ENCODE measurements around the gene ERC2. TPM values are rescaled to one million over a fixed set of nuclear protein-coding genes. Genes with fewer than 3 reads are reported as not detected.

The ERC2 gene
- total RNA-seq, 1 donor from 2014 or later, result 7.4 TPM

DNA sequence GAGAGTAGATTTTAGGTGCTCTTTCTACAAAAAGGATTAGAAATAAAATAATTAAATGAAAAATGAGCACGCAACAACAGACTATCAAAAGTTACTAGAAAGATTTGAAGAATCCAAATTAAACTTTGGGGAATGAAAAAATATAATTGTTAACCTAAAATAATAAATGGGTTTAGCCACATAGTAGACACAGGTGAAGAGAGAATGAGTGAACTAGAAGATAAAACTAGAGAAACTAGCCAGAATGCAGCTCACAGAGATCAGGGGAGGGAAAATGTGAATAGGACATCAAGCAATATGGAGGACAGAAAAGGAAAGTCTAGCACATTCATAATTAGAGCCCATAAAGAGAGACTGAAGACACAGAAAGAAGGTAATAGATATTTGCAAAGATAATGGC, 670.5 kb downstream of the ERC2 start:
- no peaks in the 10 kb centered on the region for H3K27me3 Mint-ChIP-seq (ENCODE audit: low read depth, unreplicated experiment)

DNA sequence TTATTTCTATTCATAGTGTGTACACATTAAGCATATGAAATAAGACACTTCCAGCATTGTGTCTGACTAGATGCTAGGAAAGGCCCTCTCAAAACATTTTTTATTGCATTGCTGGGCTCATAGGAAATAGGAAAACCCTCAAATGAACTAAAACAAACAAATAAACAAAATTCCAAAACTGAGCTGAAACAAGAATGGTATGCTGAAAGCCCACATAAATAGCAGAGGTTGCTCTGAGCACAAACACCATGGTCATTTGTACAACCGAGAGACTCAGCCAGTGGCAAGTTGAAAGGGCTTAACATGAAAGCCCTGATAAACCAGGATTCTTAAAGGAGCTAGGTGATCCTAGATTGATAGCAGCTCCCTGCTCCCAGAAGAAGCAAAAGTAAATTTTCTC, 671.2 kb downstream of the ERC2 start:
- Histone ChIP-seq H2AFZ (ENCODE audit: low read depth, low read length) (no peak overlapping the region), H3K9ac (ENCODE audit: low read length) (no peak overlapping the region), H4K20me1 (ENCODE audit: insufficient read depth, low read length) (no peaks in the 10 kb centered on the region), H3K79me2 (ENCODE audit: insufficient read depth, low read length) (no peaks in the 10 kb centered on the region), H3K4me2 (ENCODE audit: low read length) (no peak overlapping the region), H3K27ac (ENCODE audit: low read depth, low read length) (no peak overlapping the region), H3K4me1 (ENCODE audit: insufficient read depth, low read length) (no peaks in the 10 kb centered on the region), H3K9me3 (ENCODE audit: insufficient read depth, low read depth, low read length) (no peaks in the 10 kb centered on the region), H3K27me3 (ENCODE audit: insufficient read depth, low read length) (no peaks in the 10 kb centered on the region), H3K36me3 (ENCODE audit: insufficient read depth, low read length) (no peaks in the 10 kb centered on the region), H3K4me3 (ENCODE audit: insufficient read depth, low read depth, low read length) (no peak overlapping the region)
- FAIRE-seq (no peak), DNase-seq (ENCODE audit: low read depth) (no peak)
- Mint-ChIP-seq H3K27ac (ENCODE audit: unreplicated experiment) (no peak overlapping the region), H3K4me3 (ENCODE audit: unreplicated experiment) (no peak overlapping the region), H3K36me3 (ENCODE audit: low read depth, unreplicated experiment) (no peaks in the 10 kb centered on the region), H3K4me1 (ENCODE audit: low read depth, unreplicated experiment) (no peaks in the 10 kb centered on the region), H3K9me3 (ENCODE audit: unreplicated experiment) (no peaks in the 10 kb centered on the region), H3K27me3 (ENCODE audit: low read depth, unreplicated experiment) (no peaks in the 10 kb centered on the region)
- TF ChIP-seq EZH2 (IDR thresholded peaks at IDR 0.05; ENCODE audit: insufficient read depth, low read length), result no peak
- TF ChIP-seq, protein P1, sequence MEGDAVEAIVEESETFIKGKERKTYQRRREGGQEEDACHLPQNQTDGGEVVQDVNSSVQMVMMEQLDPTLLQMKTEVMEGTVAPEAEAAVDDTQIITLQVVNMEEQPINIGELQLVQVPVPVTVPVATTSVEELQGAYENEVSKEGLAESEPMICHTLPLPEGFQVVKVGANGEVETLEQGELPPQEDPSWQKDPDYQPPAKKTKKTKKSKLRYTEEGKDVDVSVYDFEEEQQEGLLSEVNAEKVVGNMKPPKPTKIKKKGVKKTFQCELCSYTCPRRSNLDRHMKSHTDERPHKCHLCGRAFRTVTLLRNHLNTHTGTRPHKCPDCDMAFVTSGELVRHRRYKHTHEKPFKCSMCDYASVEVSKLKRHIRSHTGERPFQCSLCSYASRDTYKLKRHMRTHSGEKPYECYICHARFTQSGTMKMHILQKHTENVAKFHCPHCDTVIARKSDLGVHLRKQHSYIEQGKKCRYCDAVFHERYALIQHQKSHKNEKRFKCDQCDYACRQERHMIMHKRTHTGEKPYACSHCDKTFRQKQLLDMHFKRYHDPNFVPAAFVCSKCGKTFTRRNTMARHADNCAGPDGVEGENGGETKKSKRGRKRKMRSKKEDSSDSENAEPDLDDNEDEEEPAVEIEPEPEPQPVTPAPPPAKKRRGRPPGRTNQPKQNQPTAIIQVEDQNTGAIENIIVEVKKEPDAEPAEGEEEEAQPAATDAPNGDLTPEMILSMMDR (IDR thresholded peaks at IDR 0.05; ENCODE audit: insufficient read depth, low read depth, low read length), result no peak

More for the DNA sequence above, 670.5 kb downstream of the ERC2 start:
- no peaks in the 10 kb centered on the region for H3K36me3 ChIP-seq (ENCODE audit: insufficient read depth, low read length)
- Mint-ChIP-seq H3K27ac (ENCODE audit: unreplicated experiment) (no peak overlapping the region), H3K4me1 (ENCODE audit: low read depth, unreplicated experiment) (no peaks in the 10 kb centered on the region), H3K4me3 (ENCODE audit: unreplicated experiment) (no peak overlapping the region), H3K9me3 (ENCODE audit: unreplicated experiment) (no peaks in the 10 kb centered on the region), H3K36me3 (ENCODE audit: low read depth, unreplicated experiment) (no peaks in the 10 kb centered on the region)
- FAIRE-seq (no peak), DNase-seq (ENCODE audit: low read depth) (no peak)
- no peaks in the 10 kb centered on the region for H3K79me2 ChIP-seq (ENCODE audit: insufficient read depth, low read length)
- TF ChIP-seq EZH2 (IDR thresholded peaks at IDR 0.05; ENCODE audit: insufficient read depth, low read length), result no peak
- TF ChIP-seq, protein P1 (IDR thresholded peaks at IDR 0.05; ENCODE audit: insufficient read depth, low read depth, low read length), result no peak
- H3K4me1 ChIP-seq (ENCODE audit: insufficient read depth, low read length), result no peaks in the 10 kb centered on the region
- H3K9ac ChIP-seq (ENCODE audit: low read length), result no peak overlapping the region
- H3K27ac ChIP-seq (ENCODE audit: low read depth, low read length), result no peak overlapping the region
- H3K27me3 ChIP-seq (ENCODE audit: insufficient read depth, low read length), result no peaks in the 10 kb centered on the region
- no peak overlapping the region for H2AFZ ChIP-seq (ENCODE audit: low read depth, low read length)
- H4K20me1 ChIP-seq (ENCODE audit: insufficient read depth, low read length), result no peaks in the 10 kb centered on the region
- no peak overlapping the region for H3K4me3 ChIP-seq (ENCODE audit: insufficient read depth, low read depth, low read length)
- no peaks in the 10 kb centered on the region for H3K9me3 ChIP-seq (ENCODE audit: insufficient read depth, low read depth, low read length)
- H3K4me2 ChIP-seq (ENCODE audit: low read length), result no peak overlapping the region

DNA sequence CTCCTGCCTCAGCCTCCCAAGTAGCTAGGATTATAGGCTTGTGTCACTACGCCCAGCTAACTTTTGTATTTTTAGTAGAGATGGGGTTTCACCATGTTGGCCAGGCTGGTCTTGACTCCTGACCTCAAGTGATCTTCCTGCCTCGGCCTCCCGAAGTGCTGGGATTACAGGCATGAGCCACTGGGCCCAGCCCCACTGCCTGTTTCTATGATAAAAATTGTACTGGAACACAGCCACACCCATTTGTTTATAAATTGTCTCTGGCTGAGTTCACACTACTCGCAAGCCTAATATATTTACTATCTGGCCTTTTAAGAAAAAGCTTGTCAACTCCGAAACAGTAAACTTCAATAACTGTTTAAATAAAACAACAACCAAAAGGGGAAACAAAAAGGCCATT, 671.7 kb downstream of the ERC2 start:
- H3K4me3 Mint-ChIP-seq (ENCODE audit: unreplicated experiment), result no peak overlapping the region
- no peak for FAIRE-seq
- H3K36me3 Mint-ChIP-seq (ENCODE audit: low read depth, unreplicated experiment), result no peaks in the 10 kb centered on the region

More for the DNA sequence above, 671.7 kb downstream of the ERC2 start:
- Histone ChIP-seq H3K36me3 (ENCODE audit: insufficient read depth, low read length) (no peaks in the 10 kb centered on the region), H3K4me3 (ENCODE audit: insufficient read depth, low read depth, low read length) (no peak overlapping the region), H2AFZ (ENCODE audit: low read depth, low read length) (no peak overlapping the region), H3K27me3 (ENCODE audit: insufficient read depth, low read length) (no peaks in the 10 kb centered on the region), H3K9me3 (ENCODE audit: insufficient read depth, low read depth, low read length) (no peaks in the 10 kb centered on the region), H3K79me2 (ENCODE audit: insufficient read depth, low read length) (no peaks in the 10 kb centered on the region), H3K27ac (ENCODE audit: low read depth, low read length) (no peak overlapping the region), H4K20me1 (ENCODE audit: insufficient read depth, low read length) (no peaks in the 10 kb centered on the region), H3K9ac (ENCODE audit: low read length) (no peak overlapping the region), H3K4me1 (ENCODE audit: insufficient read depth, low read length) (no peaks in the 10 kb centered on the region), H3K4me2 (ENCODE audit: low read length) (no peak overlapping the region)
- no peak for DNase-seq (ENCODE audit: low read depth)
- Mint-ChIP-seq H3K9me3 (ENCODE audit: unreplicated experiment) (no peaks in the 10 kb centered on the region), H3K27me3 (ENCODE audit: low read depth, unreplicated experiment) (no peaks in the 10 kb centered on the region), H3K4me1 (ENCODE audit: low read depth, unreplicated experiment) (no peaks in the 10 kb centered on the region), H3K27ac (ENCODE audit: unreplicated experiment) (no peak overlapping the region)
- no peak for TF ChIP-seq EZH2 (IDR thresholded peaks at IDR 0.05; ENCODE audit: insufficient read depth, low read length)
- TF ChIP-seq, protein P1 (IDR thresholded peaks at IDR 0.05; ENCODE audit: insufficient read depth, low read depth, low read length), result no peak

Data from astrocyte (in vitro differentiated cells and primary cell).